RWPE2 (cell line): ENCODE measurements around the gene ARNT2.
A peak's percentile ranks its signal among the peaks of the same experiment; 100 is the strongest.

ENCODE experiments used
- ATAC-seq: fragments of 200-7000 bp; cut with Tn5 transposase; 3 replicates; pipeline ENCODE4 v1.9.1; 2021; ENCODE audit warnings: low read depth
- DNase-seq: peaks from one replicate; pipeline ENCODE4 v3.0.0-alpha.2; 2020; ENCODE audit warnings: low spot score
- H3K27ac ChIP-seq: fragments of 450-650 bp; 2 replicates; pipeline ENCODE4 v1.5.1; 2017; ENCODE audit warnings: mild to moderate bottlenecking; ENCODE audit not compliant: poor library complexity, severe bottlenecking
- H3K27me3 ChIP-seq: fragments of 250-450 bp; sonication (Bioruptor Pico); 2 replicates; pipeline ENCODE4 v1.5.1; 2021; ENCODE audit warnings: mild to moderate bottlenecking, moderate library complexity; ENCODE audit not compliant: insufficient read depth, poor library complexity, severe bottlenecking
- H3K36me3 ChIP-seq: fragments of 250-450 bp; sonication (Bioruptor Pico); 2 replicates; pipeline ENCODE4 v1.5.1; 2020; ENCODE audit warnings: low read depth, mild to moderate bottlenecking, moderate library complexity
- H3K4me1 ChIP-seq: fragments of 250-450 bp; sonication (Bioruptor Pico); 2 replicates; pipeline ENCODE4 v1.5.1; 2021; ENCODE audit warnings: mild to moderate bottlenecking, moderate library complexity; ENCODE audit not compliant: insufficient read depth, poor library complexity, severe bottlenecking
- H3K4me3 ChIP-seq: fragments of 250-450 bp; sonication (Bioruptor Pico); 2 replicates; pipeline ENCODE4 v1.5.1; 2021; ENCODE audit warnings: mild to moderate bottlenecking, moderate library complexity; ENCODE audit not compliant: severe bottlenecking
- H3K9me3 ChIP-seq: fragments of 250-450 bp; sonication (Bioruptor Pico); 2 replicates; pipeline ENCODE4 v1.5.1; 2021; ENCODE audit warnings: mild to moderate bottlenecking, moderate library complexity; ENCODE audit not compliant: severe bottlenecking
- CTCF ChIP-seq: fragments of 450-650 bp; IDR thresholded peaks from one replicate; pipeline ENCODE4 v1.5.1; 2017; ENCODE audit warnings: mild to moderate bottlenecking, moderate library complexity; ENCODE audit not compliant: poor library complexity, severe bottlenecking

The ARNT2 gene

GRCh38 chr15:80558631-80559319 lies 154.6 kb downstream of the ARNT2 start:
- Histone ChIP-seq H3K27ac (no peak overlapping the region), H3K9me3 (no peaks in the 10 kb centered on the region), H3K36me3 (no peaks in the 10 kb centered on the region), H3K4me1 (no peaks in the 10 kb centered on the region), H3K27me3 (no peaks in the 10 kb centered on the region), H3K4me3 (no peak overlapping the region)
- DNase-seq (no peak), ATAC-seq (no peak)
- no peak for TF ChIP-seq CTCF

GRCh38 chr15:80559320-80559693 lies 155.1 kb downstream of the ARNT2 start:
- no peak for ATAC-seq
- Histone ChIP-seq H3K4me3 (no peak overlapping the region), H3K36me3 (no peaks in the 10 kb centered on the region), H3K4me1 (no peaks in the 10 kb centered on the region), H3K27ac (no peak overlapping the region), H3K27me3 (no peaks in the 10 kb centered on the region), H3K9me3 (no peaks in the 10 kb centered on the region)
- no peak for DNase-seq
- TF ChIP-seq CTCF: no peak

- H3K4me3 ChIP-seq: no peak overlapping the region
- DNase-seq: no peak
- H3K9me3 ChIP-seq: no peaks in the 10 kb centered on the region
- no peak overlapping the region for H3K27ac ChIP-seq
- no peaks in the 10 kb centered on the region for H3K27me3 ChIP-seq
- no peaks in the 10 kb centered on the region for H3K4me1 ChIP-seq
- no peak for ATAC-seq
- no peaks in the 10 kb centered on the region for H3K36me3 ChIP-seq
- no peak for TF ChIP-seq CTCF
Measured at GRCh38 chr15:80559761-80560160, 155.6 kb downstream of the ARNT2 start.

GRCh38 chr15:80560601-80561400 lies 156.6 kb downstream of the ARNT2 start:
- Histone ChIP-seq H3K27ac (no peak overlapping the region), H3K27me3 (no peaks in the 10 kb centered on the region), H3K36me3 (no peaks in the 10 kb centered on the region), H3K9me3 (no peaks in the 10 kb centered on the region), H3K4me1 (no peaks in the 10 kb centered on the region), H3K4me3 (no peak overlapping the region)
- no peak for DNase-seq
- ATAC-seq: no peak
- no peak for TF ChIP-seq CTCF

GRCh38 chr15:80561500-80561899 lies 157.3 kb downstream of the ARNT2 start:
- Histone ChIP-seq H3K4me3 (no peak overlapping the region), H3K9me3 (no peaks in the 10 kb centered on the region), H3K27me3 (no peaks in the 10 kb centered on the region), H3K36me3 (no peaks in the 10 kb centered on the region), H3K4me1 (no peaks in the 10 kb centered on the region), H3K27ac (no peak overlapping the region)
- DNase-seq: no peak
- 0 out of 3 replicates have a peak, but pooled peaks have one; percentile 30 for ATAC-seq
- TF ChIP-seq CTCF: no peak
